ENCODE data around the gene PTOV1. TPM values are rescaled to one million over a fixed set of nuclear protein-coding genes. Genes with fewer than 3 reads are reported as not detected.

Gene PTOV1
- total and polyA plus RNA-seq, 10 of the 15 experiments (the other 5 are each of a cell fraction or from before 2014, with no cell fraction given), result 3.2 to 83.5 (median 22.3) TPM

GRCh38 chr19:49894879-49895565 lies 44.1 kb downstream of the PTOV1 start (continued):
- TF ChIP-seq MYC (IDR thresholded peaks at IDR 0.05; ENCODE audit: insufficient read depth, insufficient read length, insufficient replicate concordance, low read length, severe bottlenecking) (no peak), CBX3 (IDR thresholded peaks at IDR 0.05; ENCODE audit: borderline replicate concordance, low read depth) (no peak), NR2F1 (conservative IDR thresholded peaks at IDR 0.05) (no peak), MEF2B (IDR thresholded peaks at IDR 0.05; ENCODE audit: partially characterized antibody, poor library complexity, severe bottlenecking) (no peak), SREBF1 (IDR thresholded peaks at IDR 0.05; ENCODE audit: low read length) (no peak), TCF3 (IDR thresholded peaks at IDR 0.05; ENCODE audit: borderline replicate concordance, insufficient read depth, low read depth, low read length) (no peak), NFIC (IDR thresholded peaks at IDR 0.05; ENCODE audit: low read depth, low read length) (peak; percentile 50; the same call in 1 of the 2 replicates), FOXK2 (IDR thresholded peaks at IDR 0.05) (no peak), STAT3 (IDR thresholded peaks at IDR 0.05; ENCODE audit: low read depth, low read length) (no peak), NR2C1 (IDR thresholded peaks at IDR 0.05) (no peak)
- TF ChIP-seq, protein P1, sequence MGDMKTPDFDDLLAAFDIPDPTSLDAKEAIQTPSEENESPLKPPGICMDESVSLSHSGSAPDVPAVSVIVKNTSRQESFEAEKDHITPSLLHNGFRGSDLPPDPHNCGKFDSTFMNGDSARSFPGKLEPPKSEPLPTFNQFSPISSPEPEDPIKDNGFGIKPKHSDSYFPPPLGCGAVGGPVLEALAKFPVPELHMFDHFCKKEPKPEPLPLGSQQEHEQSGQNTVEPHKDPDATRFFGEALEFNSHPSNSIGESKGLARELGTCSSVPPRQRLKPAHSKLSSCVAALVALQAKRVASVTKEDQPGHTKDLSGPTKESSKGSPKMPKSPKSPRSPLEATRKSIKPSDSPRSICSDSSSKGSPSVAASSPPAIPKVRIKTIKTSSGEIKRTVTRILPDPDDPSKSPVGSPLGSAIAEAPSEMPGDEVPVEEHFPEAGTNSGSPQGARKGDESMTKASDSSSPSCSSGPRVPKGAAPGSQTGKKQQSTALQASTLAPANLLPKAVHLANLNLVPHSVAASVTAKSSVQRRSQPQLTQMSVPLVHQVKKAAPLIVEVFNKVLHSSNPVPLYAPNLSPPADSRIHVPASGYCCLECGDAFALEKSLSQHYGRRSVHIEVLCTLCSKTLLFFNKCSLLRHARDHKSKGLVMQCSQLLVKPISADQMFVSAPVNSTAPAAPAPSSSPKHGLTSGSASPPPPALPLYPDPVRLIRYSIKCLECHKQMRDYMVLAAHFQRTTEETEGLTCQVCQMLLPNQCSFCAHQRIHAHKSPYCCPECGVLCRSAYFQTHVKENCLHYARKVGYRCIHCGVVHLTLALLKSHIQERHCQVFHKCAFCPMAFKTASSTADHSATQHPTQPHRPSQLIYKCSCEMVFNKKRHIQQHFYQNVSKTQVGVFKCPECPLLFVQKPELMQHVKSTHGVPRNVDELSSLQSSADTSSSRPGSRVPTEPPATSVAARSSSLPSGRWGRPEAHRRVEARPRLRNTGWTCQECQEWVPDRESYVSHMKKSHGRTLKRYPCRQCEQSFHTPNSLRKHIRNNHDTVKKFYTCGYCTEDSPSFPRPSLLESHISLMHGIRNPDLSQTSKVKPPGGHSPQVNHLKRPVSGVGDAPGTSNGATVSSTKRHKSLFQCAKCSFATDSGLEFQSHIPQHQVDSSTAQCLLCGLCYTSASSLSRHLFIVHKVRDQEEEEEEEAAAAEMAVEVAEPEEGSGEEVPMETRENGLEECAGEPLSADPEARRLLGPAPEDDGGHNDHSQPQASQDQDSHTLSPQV (IDR thresholded peaks at IDR 0.05), result no peak

Measured in GM12878 (cell line).